NOMO-1 treated with DMSO at 0.1 percent for 48 hours (cell line): Measurements from ENCODE around the gene SFT2D1.

ENCODE experiments used
- DNase-seq: peaks from one replicate; lab custom pipeline; 2025; ENCODE audit not compliant: unreplicated experiment; lab: John Stamatoyannopoulos, UW

SFT2D1 gene

GRCh38 chr6:166278579-166279392 lies 63.6 kb downstream of the SFT2D1 start:
- no peak for DNase-seq

GRCh38 chr6:166277892-166278578 lies 64.3 kb downstream of the SFT2D1 start:
- peak; percentile 19 for DNase-seq

- DNase-seq: no peak
Measured at GRCh38 chr6:166277018-166277417, 65.3 kb downstream of the SFT2D1 start.

- peak; percentile 56 for DNase-seq
Measured at GRCh38 chr6:166275714-166276166, 66.6 kb downstream of the SFT2D1 start.

- DNase-seq: no peak
Measured at GRCh38 chr6:166274739-166275370, 67.5 kb downstream of the SFT2D1 start.

GRCh38 chr6:166274163-166274562 lies 68.2 kb downstream of the SFT2D1 start:
- DNase-seq: no peak

- DNase-seq: no peak
Measured at GRCh38 chr6:166271376-166271765, 71.0 kb downstream of the SFT2D1 start.

- DNase-seq: no peak
Measured at GRCh38 chr6:166270706-166271375, 71.5 kb downstream of the SFT2D1 start.
